Upper lobe of left lung (tissue), 4 donors: ENCODE results near the gene AGPS.

ENCODE experiments used
- CTCF ChIP-seq, 6 experiments: fragments of 450-650 bp in 4 of 6; fragments of 200-600 bp in 2 of 6; sonication (generic) in 2 of 6; IDR thresholded peaks; one replicate each; pipeline ENCODE4 v1.5.1; 2016 to 2019; ENCODE audit warnings: antibody characterized with exemption in 6 of 6
- POLR2A ChIP-seq, 4 donors: fragments of 450-650 bp; IDR thresholded peaks; one replicate each; pipeline ENCODE4 v1.5.1; 2016 to 2017; ENCODE audit warnings: antibody characterized with exemption in 4 of 4, mild to moderate bottlenecking in 2 of 4
- POLR2AphosphoS5 ChIP-seq, 2 donors: sonication (generic); formaldehyde crosslinking; IDR thresholded peaks; one replicate each; pipeline ENCODE4 v1.5.1; 2017; ENCODE audit warnings: antibody characterized with exemption in 2 of 2

- TF ChIP-seq CTCF (IDR thresholded peaks at IDR 0.05), result no peak
- no peak for TF ChIP-seq POLR2A (IDR thresholded peaks at IDR 0.05)
- no peak for TF ChIP-seq POLR2AphosphoS5 (IDR thresholded peaks at IDR 0.05)
Measured at GRCh38 chr2:177344316-177344715, 48.3 kb upstream of the AGPS start.
